ENCODE data around the gene PIK3C2G. TPM values are rescaled to one million over a fixed set of nuclear protein-coding genes. Genes with fewer than 3 reads are reported as not detected.

Gene PIK3C2G
- total and polyA plus RNA-seq, 3 donors from 2014 or later: 0.55 to 1.1 (median 0.62) TPM

DNA sequence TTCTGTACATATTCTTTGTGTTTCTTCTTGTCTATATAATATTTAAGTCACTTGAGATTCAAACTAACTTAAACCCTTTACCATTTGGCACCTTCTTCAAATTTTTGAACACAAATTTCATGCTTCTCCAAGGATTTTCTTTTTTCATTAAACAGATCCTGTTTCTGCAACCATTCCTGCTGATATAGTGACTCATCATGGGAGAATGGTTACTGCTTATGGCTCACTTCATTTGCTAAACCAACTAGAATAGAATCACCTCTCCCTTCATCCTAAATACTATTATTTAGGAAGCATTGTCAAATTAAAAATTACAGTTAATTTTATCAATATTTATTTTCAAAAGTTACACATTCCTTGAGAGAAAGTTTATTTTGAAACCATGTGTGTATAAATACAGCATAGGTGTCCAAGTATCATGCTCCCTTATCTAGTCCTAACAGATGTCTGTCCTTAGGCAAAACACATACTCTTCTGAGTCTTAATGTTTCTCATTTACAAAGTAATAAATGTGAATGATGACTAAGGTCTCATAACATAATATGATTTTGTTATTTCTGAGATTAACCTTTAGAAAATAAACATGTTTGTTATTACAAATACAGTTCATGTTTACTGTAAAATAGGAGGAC is 435.8 kb downstream of the PIK3C2G start:
- intact Hi-C loops (cut with DNase I; ENCODE audit: low total_unique reads): no loop called here
- no peak for DNase-seq

More for the DNA sequence above, 435.8 kb downstream of the PIK3C2G start:
- H3K9me3 ChIP-seq: no peaks in the 10 kb centered on the region
- no peak for TF ChIP-seq POLR2A (IDR thresholded peaks at IDR 0.05)
- TF ChIP-seq, protein P1, sequence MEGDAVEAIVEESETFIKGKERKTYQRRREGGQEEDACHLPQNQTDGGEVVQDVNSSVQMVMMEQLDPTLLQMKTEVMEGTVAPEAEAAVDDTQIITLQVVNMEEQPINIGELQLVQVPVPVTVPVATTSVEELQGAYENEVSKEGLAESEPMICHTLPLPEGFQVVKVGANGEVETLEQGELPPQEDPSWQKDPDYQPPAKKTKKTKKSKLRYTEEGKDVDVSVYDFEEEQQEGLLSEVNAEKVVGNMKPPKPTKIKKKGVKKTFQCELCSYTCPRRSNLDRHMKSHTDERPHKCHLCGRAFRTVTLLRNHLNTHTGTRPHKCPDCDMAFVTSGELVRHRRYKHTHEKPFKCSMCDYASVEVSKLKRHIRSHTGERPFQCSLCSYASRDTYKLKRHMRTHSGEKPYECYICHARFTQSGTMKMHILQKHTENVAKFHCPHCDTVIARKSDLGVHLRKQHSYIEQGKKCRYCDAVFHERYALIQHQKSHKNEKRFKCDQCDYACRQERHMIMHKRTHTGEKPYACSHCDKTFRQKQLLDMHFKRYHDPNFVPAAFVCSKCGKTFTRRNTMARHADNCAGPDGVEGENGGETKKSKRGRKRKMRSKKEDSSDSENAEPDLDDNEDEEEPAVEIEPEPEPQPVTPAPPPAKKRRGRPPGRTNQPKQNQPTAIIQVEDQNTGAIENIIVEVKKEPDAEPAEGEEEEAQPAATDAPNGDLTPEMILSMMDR (IDR thresholded peaks at IDR 0.05): no peak
- no peak overlapping the region for H3K4me3 ChIP-seq
- H3K27me3 ChIP-seq: no peaks in the 10 kb centered on the region
- no peaks in the 10 kb centered on the region for H3K4me1 ChIP-seq
- no peaks in the 10 kb centered on the region for H3K36me3 ChIP-seq (ENCODE audit: low read depth, missing control alignments)
- no peak overlapping the region for H3K27ac ChIP-seq

Other genes with a start within 250 kb of the PIK3C2G start
- 1 to 10 TPM in 1 of 2 donors, under 1 TPM in 1; 0.50 to 3.7 TPM for gene RERGL, start 171.3 kb upstream of the PIK3C2G start, total RNA-seq
- gene RERGL, start 171.3 kb upstream of the PIK3C2G start, polyA plus RNA-seq (ENCODE audit: insufficient read depth, low read depth, low replicate concordance): 7.6 TPM

Measured in testis (tissue), 3 donors.